GM12801 (cell line): ENCODE results near the gene ACAD10.

Source experiments
- CTCF ChIP-seq: IDR thresholded peaks from one replicate; pipeline ENCODE4 v1.5.1; 2011; ENCODE audit warnings: control low read depth; ENCODE audit not compliant: insufficient read length; ENCODE audit errors: extremely low read depth

Gene ACAD10

GRCh38 chr12:111776836-111777344 is 91.0 kb downstream of the ACAD10 start:
- no peak for TF ChIP-seq CTCF

- no peak for TF ChIP-seq CTCF
Measured at GRCh38 chr12:111777345-111778045, 91.6 kb downstream of the ACAD10 start.

- no peak for TF ChIP-seq CTCF
Measured at GRCh38 chr12:111780166-111780565, 94.3 kb downstream of the ACAD10 start.

- no peak for TF ChIP-seq CTCF
Measured at GRCh38 chr12:111780615-111781014, 94.8 kb downstream of the ACAD10 start.

- no peak for TF ChIP-seq CTCF
Measured at GRCh38 chr12:111781085-111781658, 95.3 kb downstream of the ACAD10 start.

- no peak for TF ChIP-seq CTCF
Measured at GRCh38 chr12:111783046-111783445, 97.2 kb downstream of the ACAD10 start.

GRCh38 chr12:111784953-111785352 is 99.1 kb downstream of the ACAD10 start:
- no peak for TF ChIP-seq CTCF
